COLO668 (cell line): ENCODE results near the gene SCRG1.
A peak's percentile ranks its signal among the peaks of the same experiment; 100 is the strongest.

Source experiments
- DNase-seq: peaks from one replicate; lab custom pipeline; 2025; ENCODE audit not compliant: unreplicated experiment; lab: John Stamatoyannopoulos, UW

Gene SCRG1

DNA sequence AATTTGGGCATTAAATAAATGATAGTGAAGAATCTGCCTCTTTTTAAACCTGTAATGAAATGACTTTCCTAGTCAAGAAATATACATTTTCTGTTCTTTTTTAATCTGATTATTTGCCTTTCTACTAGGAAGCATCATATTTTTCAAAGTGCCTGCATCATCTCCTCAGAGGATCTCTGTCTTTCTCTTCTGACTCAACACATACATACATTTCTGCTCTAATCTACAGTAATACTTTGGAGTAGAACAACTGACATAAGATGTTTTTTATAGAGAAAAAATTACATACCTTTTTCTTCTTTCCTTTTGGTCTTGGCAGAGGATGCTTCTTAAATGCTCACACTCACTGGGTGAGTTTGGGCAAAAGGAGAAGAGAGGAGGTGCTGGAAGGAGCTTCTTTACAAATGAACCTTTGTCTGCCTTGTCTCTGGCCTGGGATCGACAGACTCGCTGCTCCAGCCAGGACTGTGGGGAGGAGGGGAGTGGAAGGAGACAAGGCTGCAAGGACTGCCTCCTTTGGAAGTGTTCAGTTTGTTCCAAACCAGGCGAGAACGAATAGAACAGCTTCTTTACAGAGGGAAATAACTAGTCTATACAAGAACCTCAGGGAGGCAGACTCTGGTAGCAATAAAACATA, at the start of gene SCRG1:
Gene SCRG1 (minus strand): TSS at position 338 of the 637 bp plus-strand sequence. CDS start 7,702 bp downstream, outside the sequence.
- DNase-seq = no peak

DNA sequence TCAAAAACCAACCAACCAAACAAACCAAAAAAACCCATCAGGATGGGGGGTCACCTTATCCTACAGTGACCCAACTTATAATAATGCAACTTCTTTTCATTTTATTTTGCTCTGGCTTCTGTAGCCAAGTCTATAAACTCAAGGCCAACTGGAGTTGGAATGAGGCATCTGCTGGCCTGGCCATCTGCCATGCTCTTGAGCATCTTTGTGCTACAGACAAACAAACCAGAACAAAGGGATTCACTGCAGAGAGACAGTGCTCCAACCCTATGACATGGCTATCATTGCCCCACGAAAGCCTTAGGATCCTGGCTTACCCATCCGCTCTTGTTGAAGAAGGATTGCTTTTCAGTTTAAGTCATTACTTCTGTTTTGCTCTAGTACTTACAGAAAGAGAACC, 49.2 kb upstream of the SCRG1 start:
- DNase-seq = peak; percentile 77

DNA sequence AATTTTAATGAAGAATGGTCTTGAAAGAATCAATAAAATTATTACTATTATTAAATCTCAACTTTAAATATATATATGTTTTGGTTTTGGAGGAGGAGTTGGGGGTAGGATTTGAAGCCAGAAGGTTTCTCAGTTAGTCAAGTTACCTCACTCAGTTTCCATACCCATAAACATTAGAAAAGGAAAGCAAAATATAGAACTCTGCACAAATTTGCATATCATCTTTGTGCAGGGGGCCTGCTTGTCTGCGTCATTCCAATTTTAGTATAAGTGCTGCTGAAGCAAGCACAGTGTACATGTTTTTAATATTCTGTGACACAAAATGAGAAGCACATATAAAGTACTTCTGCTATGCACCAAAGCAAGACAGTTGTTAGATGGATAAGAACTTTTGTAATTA, 47.5 kb upstream of the SCRG1 start:
- no peak for DNase-seq

DNA sequence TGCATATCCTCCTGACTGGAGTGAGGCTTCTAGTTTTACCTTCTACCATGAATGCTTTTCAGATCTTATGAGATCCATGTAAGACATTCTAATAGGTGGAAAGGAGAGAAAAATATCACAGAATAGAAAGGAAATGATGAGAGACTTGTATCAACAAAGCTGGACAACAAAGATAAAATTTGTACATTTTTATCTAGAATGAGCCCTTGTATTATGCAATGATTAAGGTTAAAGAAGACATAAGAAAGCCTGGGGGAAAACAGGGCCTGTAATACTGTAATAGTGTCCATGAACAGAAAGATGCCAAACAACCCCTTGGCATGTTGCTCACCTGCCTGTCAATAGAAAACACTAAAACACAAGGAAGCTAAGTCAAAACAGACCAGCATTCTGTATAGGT, 44.2 kb upstream of the SCRG1 start:
- DNase-seq = no peak

DNA sequence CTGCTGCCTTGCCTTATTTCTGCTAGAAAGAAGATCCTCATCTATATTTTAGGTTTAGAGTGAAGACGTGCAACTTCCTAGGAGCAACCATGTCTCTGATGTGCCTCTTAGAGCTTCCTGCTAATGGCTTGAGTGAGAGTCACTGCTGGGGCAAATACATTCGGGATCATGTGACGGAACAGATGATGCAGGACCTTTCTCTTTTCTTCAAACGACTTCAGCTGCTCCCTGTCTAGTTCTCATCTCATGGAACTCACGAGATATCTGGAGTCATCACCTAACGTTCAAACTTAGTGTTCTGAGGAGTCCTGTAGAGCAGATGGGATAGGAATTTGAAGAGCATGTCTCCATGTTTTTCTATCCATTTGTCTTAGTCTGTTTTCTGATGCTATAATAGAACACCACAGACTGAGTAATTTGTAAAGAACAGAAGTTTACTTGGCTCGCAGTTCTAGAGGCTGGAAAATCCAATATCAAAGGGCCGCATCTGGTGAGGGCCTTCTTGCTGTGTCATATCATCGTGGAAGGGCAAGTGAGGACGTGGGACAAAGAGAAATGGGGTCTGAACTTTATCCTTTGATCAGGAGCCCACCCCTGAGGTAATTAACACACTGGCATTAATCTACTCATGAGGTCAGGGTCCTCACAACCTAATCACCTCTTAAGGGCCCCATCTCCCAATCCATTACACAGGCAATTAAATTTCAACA, 43.5 kb upstream of the SCRG1 start:
- no peak for DNase-seq

DNA sequence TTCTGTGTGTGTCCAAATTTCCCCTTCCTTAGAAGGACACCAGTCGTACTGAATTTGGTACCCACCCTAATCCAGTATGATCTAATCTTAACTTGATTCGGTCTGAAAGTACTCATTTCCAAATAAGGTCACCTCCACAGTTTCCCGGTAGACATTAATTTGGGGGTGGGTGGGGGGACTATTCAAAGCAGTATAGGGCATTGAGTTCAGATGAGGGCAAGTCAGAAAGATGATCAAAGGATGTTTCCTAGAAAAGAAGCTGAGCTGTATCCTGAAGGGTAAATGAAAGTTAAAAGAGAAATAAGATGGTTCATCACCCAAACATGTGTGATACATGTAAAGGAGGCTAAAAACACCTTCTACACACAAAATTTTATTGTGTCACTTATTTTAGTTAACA, 42.0 kb upstream of the SCRG1 start:
- DNase-seq = no peak

DNA sequence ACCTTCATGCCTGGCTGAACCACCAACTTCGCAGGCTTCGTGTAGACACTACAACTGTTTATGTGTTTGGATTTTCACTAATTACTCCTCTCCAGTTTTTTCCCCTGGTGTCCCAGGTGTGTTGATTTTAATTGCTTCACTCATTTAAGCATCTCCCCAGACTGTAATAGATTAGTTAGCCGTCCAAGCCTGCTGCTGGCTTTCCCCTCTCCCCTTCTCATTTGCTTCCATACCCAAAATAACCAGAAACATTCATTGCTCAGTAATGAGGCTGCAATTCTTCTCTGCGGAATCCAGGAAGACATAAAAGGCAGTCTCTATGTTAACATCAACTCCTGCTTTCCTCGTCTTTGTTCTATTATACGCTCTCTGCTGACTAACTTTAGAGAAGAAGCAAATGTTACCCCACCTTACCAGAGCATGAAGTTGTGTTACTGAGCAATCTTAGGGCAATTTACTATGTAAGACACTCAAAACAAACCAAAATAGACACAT, 37.9 kb upstream of the SCRG1 start:
- DNase-seq = no peak

DNA sequence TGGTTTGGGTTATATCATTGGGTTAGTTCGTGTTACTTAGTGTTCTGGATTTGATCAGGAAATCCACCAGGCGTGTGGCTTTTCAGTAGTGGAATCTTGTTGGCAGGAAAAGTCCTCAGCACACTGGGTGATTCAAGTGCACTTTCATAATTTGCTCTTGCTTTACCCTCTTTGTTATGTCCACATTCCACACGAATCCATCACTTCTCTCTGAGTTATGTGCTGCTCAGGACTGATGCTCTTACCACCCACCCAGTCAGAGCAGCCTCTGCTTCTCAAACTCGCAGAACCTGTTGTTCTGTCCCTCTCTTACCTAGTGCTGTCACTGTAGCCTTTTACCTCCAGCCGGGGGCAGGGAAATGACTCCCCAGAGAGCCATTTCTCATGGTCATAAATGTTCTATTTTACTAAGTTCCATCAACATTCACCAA, 37.2 kb upstream of the SCRG1 start:
- no peak for DNase-seq

DNA sequence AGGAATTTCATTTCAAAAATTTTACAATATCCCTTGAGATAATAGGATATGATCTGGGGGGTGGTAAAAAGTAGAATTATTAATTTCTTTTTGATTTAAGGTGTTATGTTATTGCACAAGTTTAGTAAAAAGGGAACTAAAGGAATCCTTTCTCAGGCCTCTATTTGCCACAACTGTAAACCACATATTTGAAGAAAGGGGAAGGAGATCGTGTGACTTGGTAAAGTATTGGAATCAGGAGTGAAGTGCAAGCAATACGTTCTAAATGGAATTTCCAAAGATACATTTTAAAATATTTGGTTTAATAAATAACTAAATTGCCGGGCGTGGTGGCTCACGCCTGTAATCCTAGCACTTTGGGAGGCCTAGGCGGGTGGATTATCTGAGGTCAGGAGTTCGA, 35.3 kb upstream of the SCRG1 start:
- no peak for DNase-seq

DNA sequence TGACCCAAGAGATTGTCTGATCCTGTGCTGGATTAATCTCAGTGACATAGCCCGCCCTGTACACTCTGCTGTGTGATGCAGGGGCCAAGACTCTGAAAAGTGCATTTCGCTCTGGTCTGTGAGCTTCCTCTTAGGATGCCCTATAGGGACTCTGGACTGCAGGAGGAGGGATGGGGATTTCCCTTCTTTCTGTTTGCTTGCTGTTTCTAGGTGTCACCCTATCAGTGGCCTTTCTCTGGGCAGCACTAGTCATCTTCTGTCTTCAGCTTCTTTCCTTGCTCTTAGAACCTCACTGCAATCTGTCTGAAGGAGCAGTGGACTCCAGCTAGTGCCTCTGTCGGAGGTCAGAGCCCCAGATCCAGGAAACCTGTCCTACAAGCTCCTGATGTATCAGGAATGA, 34.5 kb upstream of the SCRG1 start:
- DNase-seq = no peak

DNA sequence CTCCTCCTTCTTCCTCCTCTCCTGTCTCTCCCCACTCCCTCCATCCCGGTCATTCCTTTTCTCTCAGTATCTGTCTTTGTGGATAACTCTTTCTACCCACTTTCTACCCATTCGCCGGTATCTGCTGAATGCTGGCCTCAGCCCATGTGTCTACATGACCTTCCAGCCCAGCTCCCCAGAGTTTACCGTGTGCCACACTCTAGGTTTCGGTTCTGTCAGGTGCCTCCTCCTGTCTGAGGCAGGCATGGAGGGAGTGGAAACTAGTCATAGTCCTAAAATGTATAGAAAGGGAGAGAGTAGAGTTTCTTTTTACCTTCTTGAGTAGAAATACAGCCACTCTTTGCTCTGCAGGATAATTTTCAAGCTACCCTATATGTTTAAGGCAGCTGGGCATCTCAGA, 33.5 kb upstream of the SCRG1 start:
- DNase-seq = no peak

DNA sequence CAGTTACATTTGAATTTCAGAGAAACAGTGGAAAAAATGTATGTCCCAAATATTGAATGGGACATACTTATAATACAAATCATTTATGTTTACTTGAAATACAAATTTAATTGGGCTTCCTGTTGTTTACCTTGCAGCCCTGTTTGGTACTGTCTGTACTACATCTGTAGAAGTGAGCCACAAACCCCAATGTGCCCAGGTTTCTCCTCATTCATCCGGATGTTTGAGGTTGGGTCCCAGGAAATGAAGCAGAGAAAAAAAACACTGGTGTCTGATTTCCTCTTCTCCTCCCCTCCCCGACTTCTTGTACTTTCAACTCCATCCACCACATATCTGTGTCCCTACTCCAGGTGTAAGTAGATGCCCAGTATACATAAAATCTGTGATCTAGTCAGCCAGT, 27.1 kb upstream of the SCRG1 start:
- DNase-seq = no peak

DNA sequence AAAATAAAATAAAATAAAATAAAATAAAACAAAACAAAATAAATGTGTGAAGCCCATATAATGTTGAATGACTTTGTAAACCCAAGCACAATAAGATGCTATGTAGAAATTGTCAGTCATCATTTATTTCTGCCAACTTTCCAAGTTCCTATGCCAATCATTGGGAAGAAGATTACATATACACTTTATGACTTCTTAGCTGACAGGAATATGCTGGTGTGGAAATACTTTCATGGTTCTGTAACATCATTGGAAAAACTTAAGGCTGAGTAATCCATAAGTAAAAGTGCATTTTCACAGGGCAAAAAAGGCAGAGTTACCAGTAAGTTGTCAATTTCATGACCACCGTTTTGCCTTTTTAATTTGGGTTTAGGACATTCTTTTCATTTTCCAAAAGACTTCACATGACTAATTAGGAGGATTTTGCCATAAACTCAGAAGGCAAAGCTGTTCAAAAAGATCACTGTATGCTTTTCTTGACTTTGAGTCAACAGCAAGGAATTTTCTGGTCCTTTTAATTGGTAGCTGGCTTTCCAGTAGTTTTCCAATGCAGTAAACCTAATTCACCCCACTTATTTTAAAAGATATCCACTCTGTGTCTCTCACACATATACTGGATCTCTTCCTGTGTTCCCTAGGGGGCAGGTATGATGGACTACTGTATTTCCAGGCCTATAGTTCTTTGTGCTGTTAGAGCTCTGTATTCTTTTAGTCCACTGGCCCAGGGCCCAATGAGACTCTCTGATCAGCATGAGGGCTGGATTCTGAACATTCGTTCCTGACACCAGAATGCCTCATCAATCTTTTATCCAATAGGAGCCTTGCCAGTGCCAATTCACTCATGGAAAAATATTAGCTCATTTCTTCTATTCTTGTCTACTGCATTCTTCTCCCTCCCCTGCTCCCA, 26.2 kb upstream of the SCRG1 start:
- DNase-seq = no peak

DNA sequence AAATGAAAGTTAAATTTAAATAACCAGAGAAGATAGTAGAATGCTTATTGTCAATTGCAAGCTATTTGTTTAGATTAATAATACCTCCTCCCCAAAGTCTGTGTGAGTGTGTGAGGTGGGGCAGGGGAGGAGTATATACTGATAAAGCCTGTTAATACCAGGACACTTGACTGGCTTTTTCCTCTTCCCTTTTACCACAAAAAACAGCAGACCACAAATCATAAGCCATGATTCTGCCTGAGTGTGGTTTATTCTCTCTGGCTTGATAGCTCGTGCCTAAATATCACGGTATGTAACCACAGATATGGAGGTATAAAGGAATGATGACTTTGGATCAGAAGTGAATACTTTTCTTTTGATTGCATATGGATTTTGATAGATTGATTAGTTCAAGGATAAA, 21.9 kb upstream of the SCRG1 start:
- no peak for DNase-seq

DNA sequence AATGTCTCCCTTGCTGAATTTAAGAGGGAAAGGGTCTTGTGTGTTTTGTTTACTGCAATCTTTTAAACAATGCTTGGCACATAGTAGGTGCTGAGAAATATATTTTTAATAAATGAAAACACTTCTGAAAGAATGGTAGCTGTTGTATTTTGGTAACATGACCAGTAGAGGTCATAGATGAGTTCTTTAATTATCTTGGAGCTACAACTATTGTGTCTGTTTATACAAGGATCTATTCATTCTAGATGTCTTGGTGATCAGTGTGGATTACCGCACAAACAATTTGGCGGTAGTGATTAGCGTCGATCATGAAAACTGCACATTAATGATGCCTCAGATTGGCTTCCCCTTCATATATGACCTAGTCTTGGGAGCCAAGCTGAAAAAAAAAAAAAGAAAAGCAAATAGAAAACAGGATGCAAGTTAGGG, 21.4 kb upstream of the SCRG1 start:
- DNase-seq = no peak

DNA sequence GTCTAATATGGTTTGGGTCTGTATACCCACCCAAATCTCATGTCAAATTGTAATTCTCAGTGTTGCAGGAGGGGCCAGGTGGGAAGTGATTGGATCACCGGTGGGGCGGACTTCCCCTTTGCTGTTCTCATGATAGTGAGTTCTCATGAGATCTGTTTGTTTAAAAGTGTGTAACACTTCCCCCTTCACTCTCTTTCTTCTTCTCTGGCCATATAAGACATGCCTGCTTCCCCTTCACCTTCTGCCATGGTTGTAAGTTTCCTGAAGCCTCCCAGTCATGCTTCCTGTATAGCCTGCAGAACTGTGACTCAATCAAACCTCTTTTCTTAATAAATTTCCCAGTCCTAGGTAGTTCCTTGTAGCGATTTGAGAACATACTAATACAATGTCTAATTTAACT, 19.7 kb upstream of the SCRG1 start:
- no peak for DNase-seq

DNA sequence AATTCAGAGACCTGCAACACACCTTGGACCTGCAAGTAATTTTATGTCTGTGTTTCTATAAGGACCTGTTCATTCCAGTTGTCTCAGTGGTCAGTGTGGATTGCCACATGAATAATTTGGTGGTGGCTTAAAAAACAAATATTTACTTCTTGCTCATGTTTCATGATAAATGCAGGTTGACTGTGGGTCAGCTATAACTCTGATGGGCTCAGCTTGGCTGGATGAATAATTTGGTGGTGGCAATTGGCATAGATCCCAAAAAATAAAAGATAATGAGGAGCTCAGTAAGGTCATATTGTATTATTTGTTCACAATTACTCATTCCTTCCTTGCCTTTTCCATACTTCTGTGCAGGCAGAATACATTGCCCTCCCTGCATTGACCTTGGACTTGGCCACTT, 18.9 kb upstream of the SCRG1 start:
- no peak for DNase-seq

DNA sequence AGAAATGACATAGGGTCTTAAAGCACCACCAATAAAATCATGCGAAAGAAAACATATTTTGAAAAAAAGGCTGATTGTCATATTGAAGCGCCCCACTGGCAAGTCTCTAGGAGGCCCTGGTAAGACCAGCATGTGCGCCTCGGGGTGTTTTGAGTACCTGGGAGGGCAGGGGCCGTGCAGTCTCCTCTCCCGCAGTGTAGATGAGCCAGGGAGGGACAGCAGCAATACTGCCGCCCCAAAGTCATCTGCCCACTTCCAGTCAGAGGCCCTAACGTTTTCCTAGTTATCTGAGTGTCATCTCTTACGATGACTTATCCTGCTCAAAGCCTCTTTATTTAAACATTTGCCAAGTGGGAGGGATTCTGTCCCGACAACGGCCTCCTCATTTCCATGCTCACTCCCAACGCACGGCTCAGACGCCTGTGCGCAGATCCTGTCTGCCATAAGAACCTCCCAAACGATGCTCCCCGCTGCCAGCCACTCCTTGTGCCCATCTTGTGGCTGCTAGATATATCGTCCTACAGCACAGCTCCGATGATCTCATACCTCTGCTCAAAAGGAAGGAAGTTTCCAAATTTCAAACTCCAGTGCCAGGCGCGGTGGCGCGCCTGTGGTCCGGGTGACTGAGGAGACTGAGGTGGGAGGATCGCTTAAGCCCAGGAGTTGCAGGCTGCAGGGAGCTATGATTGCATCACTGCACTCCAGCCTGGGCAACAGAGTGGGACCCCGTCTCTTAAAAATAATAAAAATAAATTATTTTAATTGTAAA, 17.2 kb upstream of the SCRG1 start:
- no peak for DNase-seq

DNA sequence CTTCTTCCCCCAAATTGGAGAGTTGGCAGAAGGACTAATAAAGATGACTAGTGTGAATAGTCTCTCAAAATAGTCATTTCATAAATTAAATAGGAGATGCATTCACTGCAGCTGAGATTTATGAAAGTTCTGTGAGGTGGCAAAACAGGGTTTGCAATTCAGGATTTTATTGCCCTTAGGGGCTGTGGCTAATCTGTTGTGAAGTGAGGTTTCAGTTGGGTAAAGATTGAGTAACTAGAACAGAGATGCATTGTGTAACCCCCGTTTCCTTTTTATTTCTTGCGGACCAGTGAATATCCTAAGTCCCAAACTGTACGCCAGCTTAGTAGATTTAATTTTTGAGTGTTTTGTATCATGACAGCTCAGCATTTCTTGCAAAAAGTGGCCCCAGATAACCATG, 16.2 kb upstream of the SCRG1 start:
- no peak for DNase-seq

DNA sequence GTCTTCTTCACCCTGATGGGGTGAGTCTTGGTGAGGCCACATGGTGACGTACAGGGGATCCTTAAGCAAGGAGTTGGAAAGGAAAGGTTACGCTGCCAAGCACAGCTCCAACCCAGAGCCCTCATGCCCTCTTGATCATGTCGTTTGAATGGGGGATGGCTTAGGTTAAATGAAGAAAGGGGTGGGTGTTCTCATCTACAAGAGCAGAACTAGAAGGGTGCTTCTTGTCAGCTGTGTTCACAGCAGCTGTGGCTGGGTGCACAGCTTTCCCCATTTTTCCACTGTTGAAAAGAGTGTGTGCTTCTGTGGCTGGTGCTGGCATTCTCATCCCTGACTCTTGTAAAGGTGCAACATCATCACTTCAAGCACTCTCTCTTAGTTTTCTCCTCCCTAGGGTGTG, 15.5 kb upstream of the SCRG1 start:
- no peak for DNase-seq

DNA sequence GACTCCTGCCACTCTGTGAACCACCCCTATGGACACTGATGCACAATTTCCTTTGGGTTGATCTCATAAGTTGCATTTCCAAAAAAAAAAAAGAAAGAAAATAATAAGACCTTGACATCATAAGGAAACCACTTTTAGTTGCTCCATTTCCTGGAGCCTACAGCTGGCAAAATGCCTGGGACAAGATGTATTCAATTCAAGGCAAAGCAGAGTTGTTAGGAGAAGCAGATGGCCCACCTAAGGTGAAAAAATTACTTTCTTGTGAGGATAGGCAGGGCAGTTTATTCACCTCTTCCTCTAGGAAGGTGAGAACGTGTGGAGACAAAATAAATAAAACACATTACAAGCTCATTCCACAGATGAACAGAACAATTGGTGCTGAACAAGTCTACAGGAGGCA, 14.1 kb upstream of the SCRG1 start:
- DNase-seq = no peak
